K562 (cell line): ENCODE data around the gene ENTPD8. TPM values are rescaled to one million over a fixed set of nuclear protein-coding genes. Genes with fewer than 3 reads are reported as not detected.
A peak's percentile ranks its signal among the peaks of the same experiment; 100 is the strongest.

ENCODE experiments used
- AFF4 ChIP-seq: sonication (generic); formaldehyde crosslinking; IDR thresholded peaks from 2 replicates; pipeline ENCODE4 v1.8.0; 2023; ENCODE audit warnings: mild to moderate bottlenecking, missing genetic modification reagents
- BCOR ChIP-seq: fragments of 450-650 bp; IDR thresholded peaks from 2 replicates; pipeline ENCODE4 v1.6.1; 2016
- CEBPB ChIP-seq: fragments of 450-650 bp; IDR thresholded peaks from 2 replicates; pipeline ENCODE4 v1.6.1; 2016; ENCODE audit warnings: missing genetic modification characterization, missing compliant biosample characterization
- CREB5 ChIP-seq: fragments of 250-450 bp; sonication (Bioruptor Pico); IDR thresholded peaks from 2 replicates; pipeline ENCODE4 v1.5.0; 2020; ENCODE audit warnings: mild to moderate bottlenecking
- ELK1 ChIP-seq: sonication (generic); formaldehyde crosslinking; IDR thresholded peaks from 2 replicates; pipeline ENCODE4 v1.8.1; 2022; ENCODE audit warnings: missing genetic modification reagents
- FOXO4 ChIP-seq: fragments of 450-650 bp; formaldehyde crosslinking; IDR thresholded peaks from 2 replicates; pipeline ENCODE4 v1.4.0; 2020; ENCODE audit warnings: mild to moderate bottlenecking, moderate library complexity
- GTF2E2 ChIP-seq: fragments of 200-800 bp; sonication (Bioruptor generic); IDR thresholded peaks from 2 replicates; pipeline ENCODE4 v1.6.1; 2016; ENCODE audit warnings: missing genetic modification characterization, missing compliant biosample characterization
- HMGN3 ChIP-seq: IDR thresholded peaks from 2 replicates; pipeline ENCODE4 v1.6.1; 2011; ENCODE audit warnings: borderline replicate concordance, low read depth, mild to moderate bottlenecking, mixed read lengths, low read length; ENCODE audit not compliant: insufficient read length; ENCODE audit errors: extremely low read depth
- MAFK ChIP-seq: IDR thresholded peaks from 2 replicates; pipeline ENCODE4 v1.6.1; 2011; ENCODE audit warnings: low read length, improper control_type of control experiment
- MIER1 ChIP-seq: fragments of 450-650 bp; IDR thresholded peaks from 2 replicates; pipeline ENCODE4 v1.6.1; 2016; ENCODE audit warnings: antibody characterized with exemption, mild to moderate bottlenecking, low read depth
- NCOA6 ChIP-seq: fragments of 450-650 bp; IDR thresholded peaks from 2 replicates; pipeline ENCODE4 v1.6.1; 2017; ENCODE audit warnings: mild to moderate bottlenecking
- PYGO2 ChIP-seq: fragments of 450-650 bp; IDR thresholded peaks from 2 replicates; pipeline ENCODE4 v1.6.1; 2016; ENCODE audit warnings: mild to moderate bottlenecking, missing genetic modification characterization, moderate library complexity, missing compliant biosample characterization
- RB1 ChIP-seq: fragments of 450-650 bp; IDR thresholded peaks from 2 replicates; pipeline ENCODE4 v1.6.1; 2017; ENCODE audit warnings: low read depth, mild to moderate bottlenecking
- SIN3A ChIP-seq, 2 experiments: fragments of 150-350 bp in 1 of 2; IDR thresholded peaks; 2 replicates each; pipeline ENCODE4 v1.6.1; 2011 to 2016; ENCODE audit warnings: borderline replicate concordance in 2 of 2, low read depth in 2 of 2, low read length in 2 of 2, mild to moderate bottlenecking in 2 of 2, moderate library complexity in 2 of 2; ENCODE audit not compliant: control insufficient read depth in 1 of 2
- SIRT6 ChIP-seq: IDR thresholded peaks from one replicate; pipeline ENCODE4 v1.6.1; 2012; ENCODE audit warnings: low read depth, mild to moderate bottlenecking, control low read depth, inconsistent platforms, low read length, moderate library complexity
- VEZF1 ChIP-seq: fragments of 200-800 bp; sonication (Bioruptor generic); IDR thresholded peaks from 2 replicates; pipeline ENCODE4 v1.6.1; 2017; ENCODE audit warnings: missing genetic modification characterization, missing compliant biosample characterization
- WHSC1 ChIP-seq: IDR thresholded peaks from one replicate; pipeline ENCODE4 v1.6.1; 2012; ENCODE audit warnings: low read length, control low read depth, inconsistent platforms
- ZFP30 ChIP-seq: fragments of 250-450 bp; sonication (Bioruptor Pico); IDR thresholded peaks from 2 replicates; pipeline ENCODE4 v1.8.0; 2022; ENCODE audit warnings: moderate library complexity, mild to moderate bottlenecking, inconsistent platforms, borderline replicate concordance
- ZNF282 ChIP-seq: sonication (generic); formaldehyde crosslinking; IDR thresholded peaks from 2 replicates; pipeline ENCODE4 v1.8.1; 2023; ENCODE audit warnings: missing genetic modification reagents
- polyA plus RNA-seq, 8 experiments: library from polyadenylated mRNA; depleted of rRNA in 4 of 8; stranded (reverse) in 5 of 8; unstranded in 3 of 8; fragments of >200 nt; fragmentation: Nextera tagmentation in 2 of 8; fragmentation: Illumina TruSeq in 1 of 8; extraction: Ambion mirVana in 2 of 8; extraction: Trizol in 1 of 8; gene quantifications; 2 replicates each; pipeline versions ENCODE4 v1.2.1 to v1.2.3, GENCODE V29; 2011 to 2014; ENCODE audit warnings: inconsistent platforms in 1 of 8, missing spikeins in 1 of 8
- total RNA-seq, 7 experiments: library from RNA; depleted of rRNA in 6 of 7; stranded (reverse); fragments of >200 nt in 6 of 7; fragmentation: Illumina TruSeq in 2 of 7; extraction: Trizol in 2 of 7; gene quantifications; 2 replicates each; pipeline versions ENCODE4 v1.2.1 to v1.2.3, GENCODE V29; 2011 to 2021; ENCODE audit warnings: low replicate concordance in 1 of 7

ENTPD8 gene
- total and polyA plus RNA-seq, 9 of the 15 experiments (the other 6 are each of a cell fraction or from before 2014, with no cell fraction given) = 0.06 to 0.27 (median 0.19) TPM; not detected in 5

- TF ChIP-seq VEZF1 (CRISPR knock-in tag) (peak; percentile 66), PYGO2 (tag) (no peak), ZFP30 (CRISPR knock-in tag) (no peak), GTF2E2 (tag) (no peak), RB1 (no peak), ZNF282 (no peak), MIER1 (no peak), SIN3A (IDR thresholded peaks at IDR 0.05; ENCODE audit: borderline replicate concordance in 2 of 2, control insufficient read depth in 1 of 2, low read depth in 2 of 2, low read length in 2 of 2) (no peak), FOXO4 (CRISPR knock-in tag) (no peak), MAFK (no peak), SIRT6 (no peak), CREB5 (CRISPR knock-in tag) (no peak), CEBPB (tag) (no peak), AFF4 (CRISPR knock-in tag) (no peak), BCOR (no peak), NCOA6 (no peak), WHSC1 (no peak), HMGN3 (peak; percentile 79), ELK1 (CRISPR knock-in tag) (no peak)
These were observed 5.0 kb downstream of the ENTPD8 start (continued) for GRCh38 chr9:137435980-137436760.
